H7 (cell line): ENCODE data around the gene SPOCD1. TPM values are rescaled to one million over a fixed set of nuclear protein-coding genes. Genes with fewer than 3 reads are reported as not detected.

Experiments
- DNase-seq: peaks from one replicate; pipeline ENCODE4 v3.0.0; 2012
- H3K27me3 ChIP-seq: 2 replicates; pipeline ENCODE4 v1.6.0; 2011; ENCODE audit warnings: mild to moderate bottlenecking, low read length; ENCODE audit not compliant: control insufficient read depth, insufficient read depth
- H3K36me3 ChIP-seq: replicated peaks from 2 replicates; pipeline ENCODE4 v1.5.1; 2011; ENCODE audit warnings: low read length; ENCODE audit not compliant: control insufficient read depth, insufficient read depth
- H3K4me3 ChIP-seq: 2 replicates; pipeline ENCODE4 v1.5.1; 2011; ENCODE audit warnings: low read depth, mild to moderate bottlenecking, control low read depth, low read length, moderate library complexity; ENCODE audit not compliant: insufficient read depth
- total RNA-seq: library from RNA; depleted of rRNA; stranded (reverse); fragments of >200 nt; shearing (Covaris generic); gene quantifications from 2 replicates; pipeline ENCODE4 v1.2.3, GENCODE V29; 2014

Gene SPOCD1
- total RNA-seq, 1 experiment from 2014 or later, result 1.8 TPM

GRCh38 chr1:31790641-31791091 lies 25.2 kb downstream of the SPOCD1 start:
- Histone ChIP-seq H3K36me3 (no peaks in the 10 kb centered on the region), H3K27me3 (no peaks in the 10 kb centered on the region), H3K4me3 (no peak overlapping the region)
- DNase-seq, result no peak

GRCh38 chr1:31790140-31790539 lies 25.7 kb downstream of the SPOCD1 start:
- Histone ChIP-seq H3K4me3 (no peak overlapping the region), H3K27me3 (no peaks in the 10 kb centered on the region), H3K36me3 (no peaks in the 10 kb centered on the region)
- DNase-seq, result no peak

DNA sequence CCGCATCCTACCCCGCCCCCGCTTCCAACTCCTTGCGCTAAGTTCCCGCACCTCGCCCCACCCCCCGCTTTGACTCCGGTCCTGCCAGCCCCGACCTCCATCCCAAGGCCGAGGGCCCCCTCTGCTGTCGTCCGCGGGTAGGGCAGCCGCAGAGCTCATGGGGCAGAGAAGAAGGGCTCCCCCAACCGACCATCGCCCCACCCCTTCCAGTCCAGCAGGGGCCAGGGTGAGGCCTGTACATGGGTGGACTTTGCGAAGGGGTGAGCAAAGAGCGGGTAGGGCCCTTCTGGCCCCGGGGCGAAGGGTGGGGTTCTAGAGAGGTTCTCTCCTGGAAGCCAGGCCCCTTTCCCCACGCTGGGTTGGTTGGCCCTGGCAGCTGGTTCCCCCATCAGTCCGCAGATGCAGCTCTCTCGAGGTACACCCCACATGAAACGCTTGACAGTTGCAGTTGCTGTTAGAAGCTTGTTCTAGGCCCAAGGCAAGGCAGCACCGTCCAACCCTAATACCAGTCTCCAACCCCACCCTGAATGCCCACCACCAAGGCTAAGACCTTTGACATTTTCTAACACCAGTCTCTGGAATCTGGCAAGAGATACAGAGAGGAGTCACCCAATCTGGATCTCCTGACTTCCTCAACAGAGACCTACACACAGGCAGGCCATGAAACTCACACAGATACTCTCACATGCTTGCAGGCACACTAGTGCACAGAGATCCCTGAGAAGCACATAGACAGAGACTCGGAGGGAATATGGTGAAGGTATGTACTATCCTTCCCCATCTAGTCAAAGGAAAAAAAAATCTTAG lies 26.4 kb downstream of the SPOCD1 start:
- Histone ChIP-seq H3K27me3 (no peaks in the 10 kb centered on the region), H3K4me3 (peak overlapping the region; percentile 91), H3K36me3 (no peaks in the 10 kb centered on the region)
- peak; percentile 99 for DNase-seq

DNA sequence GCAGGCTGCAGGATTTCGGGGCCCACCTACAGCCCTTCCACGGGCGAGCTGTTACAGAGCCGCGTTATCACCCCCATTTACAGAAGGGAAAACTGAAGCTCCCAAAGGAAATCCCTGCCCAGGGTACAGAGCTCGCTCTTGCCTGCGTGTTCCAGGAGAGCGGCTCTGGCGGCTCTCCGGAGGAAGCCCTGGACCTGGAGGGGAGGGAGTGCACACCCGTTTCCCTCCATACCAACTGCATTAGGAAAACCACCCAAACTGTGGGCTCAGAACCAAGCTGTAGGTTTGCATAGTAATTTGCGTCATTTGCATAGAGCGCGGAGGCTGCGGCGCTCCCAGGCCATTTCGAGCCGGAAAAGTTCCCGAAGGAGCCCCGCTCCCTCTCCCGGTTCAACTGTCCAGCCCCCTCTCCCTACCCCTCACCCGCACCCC lies 27.0 kb downstream of the SPOCD1 start:
- H3K4me3 ChIP-seq, result peak overlapping the region; percentile 91
- H3K27me3 ChIP-seq, result no peaks in the 10 kb centered on the region
- DNase-seq, result no peak
- no peaks in the 10 kb centered on the region for H3K36me3 ChIP-seq

- H3K36me3 ChIP-seq, result no peaks in the 10 kb centered on the region
- no peaks in the 10 kb centered on the region for H3K27me3 ChIP-seq
- peak overlapping the region; percentile 91 for H3K4me3 ChIP-seq
- peak; percentile 97 for DNase-seq
Measured at GRCh38 chr1:31788138-31788824, 27.5 kb downstream of the SPOCD1 start.

- Histone ChIP-seq H3K36me3 (no peaks in the 10 kb centered on the region), H3K4me3 (peak overlapping the region; percentile 91), H3K27me3 (no peaks in the 10 kb centered on the region)
- DNase-seq, result no peak
Measured at GRCh38 chr1:31787786-31788137, 28.1 kb downstream of the SPOCD1 start.

GRCh38 chr1:31787261-31787660 lies 28.6 kb downstream of the SPOCD1 start:
- Histone ChIP-seq H3K27me3 (no peaks in the 10 kb centered on the region), H3K4me3 (no peak overlapping the region), H3K36me3 (no peaks in the 10 kb centered on the region)
- no peak for DNase-seq

- no peak for DNase-seq
- no peaks in the 10 kb centered on the region for H3K36me3 ChIP-seq
Measured at GRCh38 chr1:31786366-31787060, 29.3 kb downstream of the SPOCD1 start.

DNA sequence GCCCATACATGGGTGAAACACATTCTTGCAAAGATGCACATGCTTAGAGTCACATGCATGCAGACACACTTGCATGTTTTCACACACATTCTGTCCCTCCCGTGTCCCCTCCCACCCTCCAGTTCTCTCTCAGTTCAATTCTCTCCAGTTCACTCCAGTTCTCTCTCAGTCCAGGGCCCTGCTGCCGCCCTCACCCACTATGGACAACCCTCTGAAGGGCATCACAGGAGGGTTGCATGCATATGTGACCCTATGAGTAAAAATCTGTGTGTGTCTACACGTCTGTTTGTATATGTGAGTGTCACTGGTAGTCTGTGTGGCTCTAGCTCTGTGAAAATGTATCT lies 29.9 kb downstream of the SPOCD1 start:
- Histone ChIP-seq H3K27me3 (no peaks in the 10 kb centered on the region), H3K4me3 (no peak overlapping the region), H3K36me3 (no peaks in the 10 kb centered on the region)
- DNase-seq, result no peak

More at GRCh38 chr1:31786366-31787060, 29.3 kb downstream of the SPOCD1 start:
- Histone ChIP-seq H3K4me3 (no peak overlapping the region), H3K27me3 (no peaks in the 10 kb centered on the region)

DNA sequence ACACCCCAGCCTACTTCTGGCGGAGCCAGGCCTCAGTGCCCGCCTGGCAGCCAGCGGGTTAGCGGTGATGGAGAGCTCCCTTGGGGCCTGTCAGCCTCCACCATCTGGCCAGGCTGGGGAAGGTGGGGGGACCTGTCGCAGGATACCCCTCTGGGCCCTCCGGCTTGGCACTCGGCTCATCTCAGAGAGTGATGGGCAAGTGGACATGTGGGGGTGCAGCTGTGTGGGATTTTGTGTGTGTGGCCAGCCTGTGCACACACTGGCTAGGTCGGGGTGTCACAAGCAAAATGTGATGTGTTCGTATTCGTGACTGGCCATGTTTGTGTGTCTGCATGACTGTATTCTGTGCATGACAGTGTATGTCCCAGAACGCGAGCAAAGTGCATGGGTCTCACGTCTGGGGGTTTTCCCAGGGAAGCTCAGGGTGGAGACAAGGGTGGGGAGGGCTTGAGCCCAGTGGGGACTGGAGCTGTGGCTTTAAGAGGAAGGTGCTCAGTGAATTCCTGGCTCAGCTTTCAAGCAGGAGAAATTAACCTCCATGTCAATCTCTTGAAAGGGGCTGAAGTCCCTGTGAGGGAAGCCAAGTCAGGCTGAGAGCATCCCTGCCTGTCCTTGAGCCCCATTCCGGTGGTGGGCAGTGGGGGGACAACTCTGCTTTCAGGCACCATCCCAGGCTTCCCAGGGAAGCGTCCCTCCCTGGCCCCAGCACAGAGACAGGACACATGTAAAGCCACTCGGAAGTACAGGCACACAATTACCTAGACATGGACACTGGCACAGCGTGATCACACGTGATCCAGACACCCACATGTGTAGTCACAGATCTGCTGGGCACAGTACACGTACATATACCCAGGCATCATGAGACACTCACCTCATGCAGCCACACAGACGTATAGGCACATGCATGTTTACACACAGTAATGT lies 30.5 kb downstream of the SPOCD1 start:
- no peaks in the 10 kb centered on the region for H3K36me3 ChIP-seq
- H3K4me3 ChIP-seq, result no peak overlapping the region
- no peaks in the 10 kb centered on the region for H3K27me3 ChIP-seq
- peak; percentile 31 for DNase-seq

GRCh38 chr1:31784356-31785019 lies 31.3 kb downstream of the SPOCD1 start:
- Histone ChIP-seq H3K27me3 (no peaks in the 10 kb centered on the region), H3K4me3 (no peak overlapping the region), H3K36me3 (no peaks in the 10 kb centered on the region)
- peak; percentile 19 for DNase-seq

DNA sequence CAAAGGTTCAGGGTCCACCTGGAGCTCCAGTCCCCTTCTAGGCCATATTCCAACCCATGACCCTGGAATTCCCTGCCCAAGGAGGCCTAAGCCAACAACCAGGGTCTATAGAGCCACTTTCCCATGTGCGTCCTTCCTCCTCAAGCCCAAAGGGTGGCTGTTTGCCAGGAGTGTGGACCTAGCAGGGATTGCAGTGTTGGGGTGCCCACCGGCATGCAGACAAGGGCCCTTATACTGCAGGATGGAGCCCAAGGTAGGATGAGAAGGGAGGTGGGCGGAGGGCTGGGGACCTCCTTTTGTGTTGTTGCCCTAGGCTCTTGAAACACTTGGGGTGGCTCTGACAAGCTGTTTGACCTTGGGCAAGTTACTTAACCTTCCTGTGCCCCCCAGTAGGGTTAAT lies 32.0 kb downstream of the SPOCD1 start:
- DNase-seq, result no peak
- Histone ChIP-seq H3K36me3 (no peaks in the 10 kb centered on the region), H3K27me3 (no peaks in the 10 kb centered on the region), H3K4me3 (no peak overlapping the region)

DNA sequence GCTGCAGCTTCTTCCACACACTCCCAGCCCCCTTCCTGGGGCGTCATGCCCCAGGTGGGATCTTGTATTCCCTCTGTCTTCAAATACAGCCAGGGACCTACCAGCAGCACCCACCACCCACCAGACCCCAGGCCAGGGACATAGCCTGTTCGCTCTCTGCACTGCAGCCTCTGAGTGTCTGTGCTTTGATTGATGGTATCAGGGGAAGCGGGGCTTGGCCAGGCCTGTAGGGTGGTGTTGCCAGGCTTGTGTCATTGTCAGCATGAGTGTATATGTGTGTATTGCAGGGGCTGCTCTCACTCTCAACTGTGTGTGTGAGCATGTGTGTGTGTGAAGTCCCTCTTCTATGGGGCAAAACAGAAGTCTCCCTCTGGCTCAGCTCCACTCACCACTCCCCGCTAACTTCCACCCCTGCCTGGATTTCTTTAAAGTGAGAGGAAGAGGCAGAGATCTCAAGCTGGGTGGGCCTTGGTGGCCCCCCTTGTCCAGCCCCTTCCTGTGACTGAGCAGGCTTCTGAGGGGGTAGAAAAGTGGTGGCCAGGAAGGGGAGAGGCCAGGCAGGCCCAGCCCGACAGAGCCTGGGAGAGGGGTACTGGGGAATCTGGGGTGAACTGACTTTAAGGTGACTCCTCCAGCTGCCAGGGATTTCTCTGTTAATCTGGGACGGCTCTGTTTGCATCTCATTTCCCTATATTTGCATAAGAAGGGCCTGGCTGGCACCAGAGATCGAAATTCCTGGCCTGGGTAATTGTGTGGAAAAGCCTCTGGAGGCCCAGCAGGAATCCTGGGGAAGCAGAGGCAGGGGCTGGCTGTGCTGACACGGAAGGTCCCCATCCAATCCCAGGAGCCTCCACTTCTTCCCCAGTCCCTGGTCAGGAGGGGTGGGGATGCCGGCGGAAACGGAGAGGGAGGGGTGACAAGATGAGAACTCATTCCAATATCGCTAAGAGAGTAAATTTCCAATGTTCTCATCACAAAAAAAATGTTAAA lies 33.1 kb downstream of the SPOCD1 start:
- DNase-seq, result peak; percentile 85
- Histone ChIP-seq H3K36me3 (no peaks in the 10 kb centered on the region), H3K27me3 (no peaks in the 10 kb centered on the region), H3K4me3 (no peak overlapping the region)
